Measurements from ENCODE around the gene EPHA1.
A peak's percentile ranks its signal among the peaks of the same experiment; 100 is the strongest.
"Not testable (repeated sequence)": the region's sequence is repeated elsewhere in the genome, so short reads cannot be mapped to it uniquely, and the experiment has no call there.

The EPHA1 gene

DNA sequence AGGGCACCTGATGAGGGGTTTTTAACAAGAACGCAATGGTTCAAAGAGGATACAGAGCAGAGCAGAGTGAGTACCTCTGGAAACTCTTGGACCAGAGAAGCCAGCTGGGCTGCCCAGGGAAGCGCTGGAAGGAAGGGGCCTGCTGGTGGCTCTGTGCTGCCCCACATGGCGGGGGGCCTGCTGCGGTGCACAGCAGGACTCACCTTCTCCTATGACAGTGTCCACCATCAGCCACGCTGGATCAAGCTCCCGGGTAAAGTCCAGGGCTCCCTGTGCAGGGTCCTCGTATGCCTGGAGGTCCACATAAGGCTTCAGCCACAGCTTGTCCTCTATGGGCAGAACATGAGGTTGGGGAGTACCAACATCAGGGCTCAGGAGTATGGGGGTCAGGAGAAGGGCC lies 12.5 kb downstream of the EPHA1 start:
- TF ChIP-seq, protein P1, sequence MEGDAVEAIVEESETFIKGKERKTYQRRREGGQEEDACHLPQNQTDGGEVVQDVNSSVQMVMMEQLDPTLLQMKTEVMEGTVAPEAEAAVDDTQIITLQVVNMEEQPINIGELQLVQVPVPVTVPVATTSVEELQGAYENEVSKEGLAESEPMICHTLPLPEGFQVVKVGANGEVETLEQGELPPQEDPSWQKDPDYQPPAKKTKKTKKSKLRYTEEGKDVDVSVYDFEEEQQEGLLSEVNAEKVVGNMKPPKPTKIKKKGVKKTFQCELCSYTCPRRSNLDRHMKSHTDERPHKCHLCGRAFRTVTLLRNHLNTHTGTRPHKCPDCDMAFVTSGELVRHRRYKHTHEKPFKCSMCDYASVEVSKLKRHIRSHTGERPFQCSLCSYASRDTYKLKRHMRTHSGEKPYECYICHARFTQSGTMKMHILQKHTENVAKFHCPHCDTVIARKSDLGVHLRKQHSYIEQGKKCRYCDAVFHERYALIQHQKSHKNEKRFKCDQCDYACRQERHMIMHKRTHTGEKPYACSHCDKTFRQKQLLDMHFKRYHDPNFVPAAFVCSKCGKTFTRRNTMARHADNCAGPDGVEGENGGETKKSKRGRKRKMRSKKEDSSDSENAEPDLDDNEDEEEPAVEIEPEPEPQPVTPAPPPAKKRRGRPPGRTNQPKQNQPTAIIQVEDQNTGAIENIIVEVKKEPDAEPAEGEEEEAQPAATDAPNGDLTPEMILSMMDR (IDR thresholded peaks at IDR 0.05; ENCODE audit: low read depth, low read length): no peak
- DNase-seq (ENCODE audit: low read depth in 2 of 2): no peak
- no peak overlapping the region for H3K4me3 ChIP-seq (replicated peaks in 1 of 2; ENCODE audit: low read depth in 2 of 2, low read length in 2 of 2)

DNA sequence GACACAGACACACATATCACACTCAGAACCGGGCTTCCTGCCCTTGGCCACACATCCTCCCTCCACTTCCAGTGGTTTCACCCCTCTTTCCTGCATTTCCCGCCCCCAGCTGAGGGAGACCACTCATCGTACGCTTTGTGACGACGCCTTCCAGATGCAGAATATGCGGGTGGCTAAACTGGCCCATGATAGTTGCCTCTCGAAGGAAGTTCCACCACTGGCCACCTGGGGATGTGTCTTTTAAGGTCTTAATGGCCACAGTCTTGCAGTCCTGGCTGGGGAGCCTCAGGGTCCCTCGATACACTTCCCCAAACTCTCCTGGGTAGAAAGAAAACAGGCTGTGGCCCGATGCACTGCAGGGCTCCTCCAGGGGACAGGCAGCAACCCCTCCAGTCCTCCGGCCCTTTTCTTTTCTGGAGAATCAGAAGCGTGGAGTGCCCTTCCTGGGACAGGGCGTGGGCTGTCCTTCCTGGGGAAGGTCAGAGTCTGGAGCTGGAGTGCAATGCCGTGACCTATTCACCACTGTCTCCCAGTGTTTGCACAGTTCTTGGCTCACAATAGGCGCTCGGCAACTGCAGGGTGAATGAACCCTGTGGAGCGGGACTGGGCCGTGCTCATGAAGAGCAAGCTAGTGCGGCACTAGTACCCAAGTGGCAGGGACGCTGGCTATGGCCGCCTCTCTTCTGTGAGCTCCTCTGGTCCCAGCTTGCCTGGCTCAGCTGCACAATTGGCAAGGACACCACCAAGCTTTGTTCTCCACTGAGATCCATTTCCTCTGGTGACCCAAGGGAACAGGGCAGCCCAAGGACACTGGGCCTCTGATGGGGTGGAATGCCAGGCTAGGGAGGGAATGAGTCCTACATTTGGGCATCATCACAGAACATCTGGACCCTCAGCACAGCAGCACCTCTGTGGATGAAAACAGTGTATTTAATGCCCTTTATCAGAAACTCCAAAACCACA lies 13.2 kb downstream of the EPHA1 start:
- H3K4me3 ChIP-seq (replicated peaks in 1 of 2; ENCODE audit: low read depth in 2 of 2, low read length in 2 of 2): no peak overlapping the region
- peak in 1 of 2 donors; percentile 48 for DNase-seq (ENCODE audit: low read depth in 2 of 2)
- TF ChIP-seq, protein P1 (IDR thresholded peaks at IDR 0.05; ENCODE audit: low read depth, low read length): peak; percentile 36

DNA sequence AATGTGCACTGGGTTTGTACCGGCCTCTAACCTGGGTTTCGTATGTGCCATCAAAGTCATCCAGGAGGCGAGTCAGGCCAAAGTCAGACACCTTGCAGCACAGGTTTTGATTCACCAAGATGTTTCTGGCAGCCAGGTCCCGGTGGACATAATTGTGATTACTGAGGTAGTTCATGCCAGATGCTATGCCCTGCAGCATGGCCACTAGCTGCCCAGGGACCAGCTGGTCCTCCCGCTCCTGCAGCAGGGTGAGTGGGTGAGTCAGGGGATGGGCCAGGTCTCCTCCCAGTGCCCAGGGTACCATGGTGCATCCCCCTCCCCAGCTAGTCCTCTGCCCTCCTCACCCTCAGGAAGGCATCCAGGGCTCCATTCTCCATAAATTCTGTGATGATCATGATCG lies 13.9 kb downstream of the EPHA1 start:
- H3K4me3 ChIP-seq (replicated peaks in 1 of 2; ENCODE audit: low read depth in 2 of 2, low read length in 2 of 2): no peak overlapping the region
- TF ChIP-seq, protein P1 (IDR thresholded peaks at IDR 0.05; ENCODE audit: low read depth, low read length): no peak
- DNase-seq (ENCODE audit: low read depth in 2 of 2): peak in 1 of 2 donors; percentile 23

DNA sequence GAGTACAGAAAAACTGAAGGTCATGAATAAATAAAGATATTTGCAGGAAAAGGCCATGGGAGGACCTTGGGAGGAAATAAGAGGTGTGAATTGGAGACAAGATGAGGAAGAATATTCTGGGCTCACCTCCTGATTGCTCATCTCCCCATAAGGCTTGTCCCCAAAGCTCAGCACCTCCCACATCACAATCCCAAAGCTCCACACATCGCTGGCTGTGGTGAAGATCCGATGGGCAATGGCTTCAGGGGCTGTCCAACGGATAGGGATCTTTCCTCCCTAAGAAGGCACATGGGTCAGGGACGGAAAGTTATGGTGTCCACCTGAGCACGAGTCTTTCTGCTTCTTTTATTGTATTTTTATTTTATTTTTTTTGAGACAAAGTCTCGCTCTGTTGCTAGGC lies 14.6 kb downstream of the EPHA1 start:
- peak in 1 of 2 donors; percentile 46 for DNase-seq (ENCODE audit: low read depth in 2 of 2)
- H3K4me3 ChIP-seq (replicated peaks in 1 of 2; ENCODE audit: low read depth in 2 of 2, low read length in 2 of 2): no peak overlapping the region

DNA sequence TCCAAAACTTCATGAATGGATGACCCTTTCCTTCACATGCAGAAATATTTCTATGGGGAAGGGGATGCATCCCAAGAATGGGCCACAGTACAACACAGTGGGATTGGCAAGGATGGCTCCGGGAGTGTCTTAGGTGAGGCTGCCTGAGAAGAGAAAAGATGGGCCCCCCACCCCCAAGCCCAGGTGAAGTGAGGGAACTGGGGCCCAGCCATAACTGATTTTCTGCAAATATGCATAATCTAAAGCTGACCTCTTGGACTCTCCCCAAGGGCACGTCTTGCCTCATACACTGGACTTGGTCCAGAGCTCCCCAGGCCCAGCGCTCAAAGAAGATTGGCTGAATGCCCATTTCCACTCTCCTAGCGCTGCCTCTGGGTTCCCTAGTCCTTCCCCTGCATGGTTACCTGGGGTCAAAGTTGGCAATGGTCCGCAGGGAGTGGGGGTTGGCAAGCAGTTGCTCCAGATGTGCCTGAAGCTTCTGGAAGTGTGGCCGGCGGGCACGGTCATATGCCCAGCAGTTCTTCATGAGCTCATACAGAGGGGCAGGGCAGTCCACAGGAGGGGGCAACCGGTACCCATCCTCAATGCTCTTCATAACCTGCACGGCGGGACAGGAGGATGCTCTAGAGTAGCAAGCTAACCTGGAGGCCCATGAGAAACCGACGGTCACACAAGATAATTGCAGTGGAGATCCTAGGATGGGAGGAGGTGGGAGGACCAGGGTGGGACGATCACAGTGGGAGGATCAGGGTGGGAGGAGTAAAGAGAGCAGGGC lies 15.2 kb downstream of the EPHA1 start:
- TF ChIP-seq, protein P1 (IDR thresholded peaks at IDR 0.05; ENCODE audit: low read depth, low read length): no peak
- DNase-seq (ENCODE audit: low read depth in 2 of 2): peak; percentile 56 to 73
- no peak overlapping the region for H3K4me3 ChIP-seq (replicated peaks in 1 of 2; ENCODE audit: low read depth in 2 of 2, low read length in 2 of 2)

More for the DNA sequence above, 14.6 kb downstream of the EPHA1 start:
- TF ChIP-seq, protein P1 (IDR thresholded peaks at IDR 0.05; ENCODE audit: low read depth, low read length): no peak

DNA sequence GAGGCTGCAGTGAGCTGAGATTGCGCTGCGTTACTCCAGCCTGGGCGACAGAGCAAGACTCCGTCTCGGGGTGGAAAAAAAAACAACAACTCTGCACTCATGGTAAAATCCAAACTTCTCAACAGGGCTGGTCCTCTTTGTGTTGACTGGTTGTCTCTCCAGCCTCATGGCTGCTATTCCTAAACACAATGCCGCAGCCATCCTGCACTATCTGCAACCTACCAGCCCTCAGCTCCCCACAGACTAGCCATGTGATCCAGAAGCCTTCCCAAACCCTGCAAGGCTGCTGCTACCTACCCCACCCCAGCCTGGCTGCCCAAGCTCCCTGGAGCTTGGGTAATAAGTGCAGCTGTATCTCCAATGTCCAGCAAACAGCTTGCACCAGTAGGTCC lies 15.8 kb downstream of the EPHA1 start:
- H3K4me3 ChIP-seq (replicated peaks in 1 of 2; ENCODE audit: low read depth in 2 of 2, low read length in 2 of 2): no peak overlapping the region
- DNase-seq (ENCODE audit: low read depth in 2 of 2): peak in 1 of 2 donors; percentile 39
- TF ChIP-seq, protein P1 (IDR thresholded peaks at IDR 0.05; ENCODE audit: low read depth, low read length): no peak

DNA sequence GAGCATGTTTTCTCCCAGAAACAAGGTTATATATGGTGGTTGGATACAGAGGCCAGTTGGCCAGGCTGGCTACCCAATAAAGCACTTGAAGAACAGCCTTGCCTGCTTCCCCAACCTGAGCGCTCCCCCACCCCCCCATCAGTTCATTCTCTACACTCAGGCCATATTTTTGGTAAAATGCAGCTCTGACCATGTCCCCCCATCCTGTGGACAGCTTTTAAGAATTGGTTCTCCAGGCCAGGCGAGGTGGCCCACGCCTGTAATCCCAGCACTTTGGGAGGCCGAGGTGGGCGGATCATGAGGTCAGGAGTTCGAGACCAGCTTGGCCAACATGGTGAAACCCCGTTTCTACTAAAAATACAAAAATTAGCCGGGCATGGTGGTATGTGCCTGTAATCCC lies 16.2 kb downstream of the EPHA1 start:
- not testable (repeated sequence) for H3K4me3 ChIP-seq (replicated peaks in 1 of 2; ENCODE audit: low read depth in 2 of 2, low read length in 2 of 2); DNase-seq (ENCODE audit: low read depth in 2 of 2)

All from cardiac fibroblast (primary cell).